NCI-H1417 treated with DMSO at 0.1 percent for 48 hours (cell line): ENCODE results near the gene N4BP2.

Experiments used
- DNase-seq: peaks from one replicate; lab custom pipeline; 2025; lab: John Stamatoyannopoulos, UW

Gene N4BP2

GRCh38 chr4:40152637-40153036, 96.0 kb downstream of the N4BP2 start:
- DNase-seq = no peak

DNA sequence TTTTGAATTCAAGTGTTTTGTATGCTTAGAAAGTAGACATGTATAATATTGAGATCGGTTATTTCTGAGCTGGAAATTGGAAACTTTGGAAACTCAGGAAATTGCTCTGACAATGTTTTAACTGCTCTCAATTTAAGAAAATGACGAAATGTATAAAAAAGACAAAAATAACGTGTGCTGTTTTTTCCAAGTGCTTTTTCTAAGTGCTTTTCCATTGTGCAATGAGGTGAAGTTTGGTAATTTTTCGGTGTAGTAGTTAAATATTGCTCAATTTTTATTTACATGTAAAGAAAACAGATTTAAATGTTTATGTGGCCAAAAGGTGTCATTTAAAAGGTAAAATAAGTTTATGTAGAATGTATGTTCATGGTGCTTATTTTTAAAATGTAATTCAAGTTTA, 100.8 kb downstream of the N4BP2 start:
- DNase-seq = no peak

DNA sequence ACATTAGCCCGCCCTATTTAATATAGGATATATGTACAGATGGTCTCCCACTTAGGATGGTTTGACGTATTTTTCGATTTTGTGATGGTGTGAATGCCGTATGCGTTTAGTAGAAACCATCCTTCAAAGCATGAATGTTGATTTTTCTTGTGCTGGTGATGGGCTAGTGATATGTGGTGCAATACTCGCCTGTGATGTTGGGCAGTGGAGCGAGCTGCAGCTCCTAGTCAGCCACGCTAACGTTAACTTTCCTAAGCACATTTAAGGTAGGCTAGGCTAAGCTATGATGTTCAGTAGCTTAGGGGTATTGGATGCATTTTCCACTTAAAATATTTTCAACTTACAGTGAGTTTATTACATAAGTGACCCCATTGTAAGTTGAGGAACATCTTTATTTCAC, 103.6 kb downstream of the N4BP2 start:
- DNase-seq = no peak

- no peak for DNase-seq
These were observed 107.8 kb downstream of the N4BP2 start for GRCh38 chr4:40164459-40164858.

GRCh38 chr4:40165916-40166315, 109.3 kb downstream of the N4BP2 start:
- no peak for DNase-seq

- DNase-seq = no peak
These were observed 111.4 kb downstream of the N4BP2 start for GRCh38 chr4:40168070-40168469.

DNA sequence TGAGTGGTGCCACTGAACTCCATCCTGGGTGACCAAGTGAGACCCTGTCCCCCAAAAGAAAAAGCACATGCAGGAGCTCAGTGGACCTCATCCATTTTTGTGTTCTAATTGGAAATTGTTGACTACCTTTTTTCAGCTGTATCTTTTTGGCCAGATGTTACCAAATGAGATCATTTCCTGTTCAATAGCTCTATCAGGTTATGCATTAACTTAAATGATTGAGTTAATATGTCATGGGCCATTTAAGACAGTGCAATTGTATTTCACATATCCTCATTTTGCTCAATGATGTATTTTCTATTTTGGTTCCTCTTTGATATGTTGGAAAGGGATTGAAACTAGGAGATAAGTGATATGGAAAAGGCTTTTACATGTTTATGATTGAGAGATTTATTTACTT, 113.9 kb downstream of the N4BP2 start:
- DNase-seq = no peak

GRCh38 chr4:40173470-40173875, 116.8 kb downstream of the N4BP2 start:
- DNase-seq = no peak

- DNase-seq = no peak
These were observed 120.0 kb downstream of the N4BP2 start for GRCh38 chr4:40176602-40177001.

DNA sequence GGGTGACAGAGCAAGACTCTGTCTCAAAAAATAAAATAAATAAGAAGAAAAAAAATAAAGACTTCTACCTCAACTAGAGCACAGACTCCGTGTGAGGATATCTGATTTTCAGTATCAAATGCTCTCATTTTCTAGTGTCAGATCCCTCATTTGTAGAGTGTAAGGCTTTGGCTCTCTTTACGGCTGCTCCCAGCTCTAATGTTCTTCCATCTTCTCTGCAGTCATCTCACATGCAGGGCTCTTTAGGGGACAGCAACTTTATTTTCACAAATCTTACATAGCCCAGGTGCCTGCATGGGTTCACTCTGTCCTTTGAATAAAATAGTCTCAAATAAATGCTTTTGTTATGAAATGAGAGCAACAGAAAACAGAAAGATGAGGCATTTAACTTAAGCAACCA, 120.9 kb downstream of the N4BP2 start:
- DNase-seq = no peak

- DNase-seq = no peak
These were observed 122.0 kb downstream of the N4BP2 start for GRCh38 chr4:40178672-40179071.

- DNase-seq = no peak
These were observed 122.7 kb downstream of the N4BP2 start for GRCh38 chr4:40179360-40179759.

DNA sequence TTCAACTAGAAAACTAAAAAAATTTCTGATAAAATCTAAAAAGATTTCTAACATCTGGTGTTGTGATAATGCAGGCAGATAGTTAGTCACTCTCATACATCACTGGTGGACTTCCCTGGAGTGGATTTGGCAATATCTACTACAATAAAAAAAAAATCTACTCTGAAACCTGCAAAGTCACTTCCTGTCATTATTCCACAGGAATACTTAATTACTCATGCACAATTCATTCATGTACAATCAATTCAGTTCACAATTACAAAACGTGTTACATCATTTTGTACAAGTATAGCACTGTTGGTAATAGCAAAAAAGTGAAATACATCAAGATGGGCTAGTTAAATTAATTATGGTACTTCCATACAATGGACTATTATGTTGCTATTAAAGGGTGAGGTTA, 123.7 kb downstream of the N4BP2 start:
- no peak for DNase-seq

DNA sequence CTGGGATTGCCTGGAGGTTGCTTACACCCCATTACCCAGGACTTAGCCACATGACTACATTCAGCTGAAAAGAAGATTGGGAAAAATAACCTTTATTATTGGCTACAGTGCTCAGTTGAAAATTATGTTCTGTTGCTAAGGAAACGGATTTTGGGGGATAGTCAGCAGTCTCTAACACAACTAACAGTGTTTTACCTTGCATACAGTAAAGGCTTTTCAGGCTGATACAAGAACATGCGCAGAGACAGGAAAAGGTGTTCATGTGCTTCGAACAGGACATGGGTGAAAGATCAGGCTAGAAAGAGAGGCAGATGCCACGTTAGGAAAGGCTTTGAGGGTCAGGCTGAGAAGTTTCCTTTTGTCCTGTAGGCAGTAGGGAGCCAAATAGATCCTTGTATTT, 125.4 kb downstream of the N4BP2 start:
- no peak for DNase-seq

GRCh38 chr4:40182954-40183353, 126.3 kb downstream of the N4BP2 start:
- DNase-seq = no peak

DNA sequence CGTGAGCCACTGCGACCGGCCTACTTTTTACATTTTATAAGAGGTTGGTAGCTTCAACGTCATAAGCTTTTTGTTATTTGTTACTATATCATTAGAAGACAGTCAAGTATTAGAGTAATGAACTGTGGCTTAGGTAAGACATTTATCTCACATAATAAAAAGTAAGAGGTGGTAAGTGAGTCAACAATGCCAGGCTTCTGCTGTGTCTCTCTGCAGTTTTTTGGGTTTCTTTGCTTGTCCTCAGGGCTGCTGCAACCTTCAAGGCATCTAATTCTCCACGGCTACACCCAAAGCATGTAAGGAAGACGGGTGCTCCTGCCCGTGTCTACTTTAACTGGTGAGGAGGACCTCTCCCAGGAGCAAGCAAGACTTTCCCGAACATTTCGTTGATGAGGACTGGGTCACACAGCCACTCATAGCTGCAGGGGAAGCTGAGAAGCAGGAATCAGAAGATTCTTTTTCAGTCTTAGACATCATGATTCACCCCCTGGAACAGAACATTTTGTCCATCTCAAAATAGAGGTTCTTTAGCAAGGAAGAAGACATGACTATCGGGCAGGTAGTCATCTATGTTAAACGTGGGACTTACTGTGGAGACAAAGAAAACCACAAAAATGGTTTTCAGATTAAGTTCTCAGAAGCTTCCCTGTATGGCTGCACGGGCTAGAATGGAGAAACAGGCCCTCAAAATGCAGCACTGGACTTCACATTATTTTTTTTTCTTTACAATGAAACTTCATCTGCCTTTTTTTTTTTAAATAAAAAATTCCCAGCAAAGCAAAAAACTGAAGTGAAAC, 127.2 kb downstream of the N4BP2 start:
- DNase-seq = no peak

DNA sequence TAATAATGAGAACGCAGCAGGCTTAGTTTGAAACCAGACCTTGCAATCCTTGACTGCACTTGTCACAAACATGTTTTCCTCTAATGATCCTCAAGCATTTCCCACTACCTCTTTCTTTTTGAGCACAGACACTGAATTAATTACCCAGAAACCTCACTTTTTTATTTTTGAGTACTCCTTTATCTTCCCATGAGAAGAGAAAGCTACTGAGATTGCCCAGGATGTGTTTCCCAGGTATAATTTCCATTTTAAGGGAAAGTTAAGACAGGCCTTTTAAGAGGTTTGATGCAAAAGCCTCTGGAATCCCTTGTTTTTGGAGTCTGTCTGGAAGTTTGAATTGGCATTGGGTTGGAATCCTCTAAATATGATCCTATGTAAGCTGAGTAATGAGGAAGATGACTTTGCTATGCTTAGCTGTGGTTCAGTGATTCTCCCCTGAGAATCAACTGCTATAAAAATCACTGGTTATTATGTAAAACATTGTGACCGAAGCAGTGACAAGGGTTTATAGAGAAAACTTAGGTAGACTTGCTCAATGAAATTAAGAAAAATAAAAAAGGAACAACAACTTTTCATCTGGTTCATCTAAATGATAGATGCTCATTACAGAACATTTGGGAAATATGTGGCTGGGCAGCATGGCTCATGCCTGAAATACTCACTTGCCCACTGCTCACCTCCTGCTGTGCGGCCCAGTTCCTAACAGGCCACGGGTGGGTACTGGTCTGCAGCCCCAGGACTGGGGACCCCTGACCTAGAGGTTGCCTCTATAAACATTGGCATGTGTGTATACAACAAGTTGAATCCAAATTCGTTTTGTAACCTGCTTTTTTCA, 129.4 kb downstream of the N4BP2 start:
- no peak for DNase-seq

- DNase-seq = no peak
These were observed 130.0 kb downstream of the N4BP2 start for GRCh38 chr4:40186665-40187014.

- no peak for DNase-seq
These were observed 130.8 kb downstream of the N4BP2 start for GRCh38 chr4:40187386-40187906.

- DNase-seq = peak; percentile 13
These were observed 133.4 kb downstream of the N4BP2 start for GRCh38 chr4:40190019-40190418.

- DNase-seq = no peak
These were observed 133.8 kb downstream of the N4BP2 start for GRCh38 chr4:40190465-40190864.

- DNase-seq = peak; percentile 60
These were observed 134.5 kb downstream of the N4BP2 start for GRCh38 chr4:40190880-40191815.
